ENCODE results near the gene NOS3.

DNA sequence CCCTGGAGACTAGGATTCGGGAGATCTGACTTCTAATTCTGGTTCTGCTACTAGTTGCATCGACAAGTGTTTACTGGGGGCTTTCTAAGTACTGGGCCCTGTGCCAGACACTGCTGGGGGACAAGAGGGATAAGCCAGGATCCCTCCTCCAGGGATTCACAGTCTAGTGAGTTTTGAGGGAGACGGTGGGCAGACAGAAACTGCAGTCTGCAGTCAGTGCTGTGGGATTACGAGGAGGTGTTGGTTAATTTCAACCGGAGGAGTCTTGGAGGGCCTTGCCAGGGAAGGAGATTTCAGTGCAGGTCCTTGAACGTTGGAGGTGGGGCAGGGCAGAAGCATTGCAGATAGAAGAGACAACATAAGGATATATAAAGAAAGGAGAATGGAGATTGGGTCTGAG is 9.2 kb upstream of the NOS3 start:
- TF ChIP-seq, protein P1, sequence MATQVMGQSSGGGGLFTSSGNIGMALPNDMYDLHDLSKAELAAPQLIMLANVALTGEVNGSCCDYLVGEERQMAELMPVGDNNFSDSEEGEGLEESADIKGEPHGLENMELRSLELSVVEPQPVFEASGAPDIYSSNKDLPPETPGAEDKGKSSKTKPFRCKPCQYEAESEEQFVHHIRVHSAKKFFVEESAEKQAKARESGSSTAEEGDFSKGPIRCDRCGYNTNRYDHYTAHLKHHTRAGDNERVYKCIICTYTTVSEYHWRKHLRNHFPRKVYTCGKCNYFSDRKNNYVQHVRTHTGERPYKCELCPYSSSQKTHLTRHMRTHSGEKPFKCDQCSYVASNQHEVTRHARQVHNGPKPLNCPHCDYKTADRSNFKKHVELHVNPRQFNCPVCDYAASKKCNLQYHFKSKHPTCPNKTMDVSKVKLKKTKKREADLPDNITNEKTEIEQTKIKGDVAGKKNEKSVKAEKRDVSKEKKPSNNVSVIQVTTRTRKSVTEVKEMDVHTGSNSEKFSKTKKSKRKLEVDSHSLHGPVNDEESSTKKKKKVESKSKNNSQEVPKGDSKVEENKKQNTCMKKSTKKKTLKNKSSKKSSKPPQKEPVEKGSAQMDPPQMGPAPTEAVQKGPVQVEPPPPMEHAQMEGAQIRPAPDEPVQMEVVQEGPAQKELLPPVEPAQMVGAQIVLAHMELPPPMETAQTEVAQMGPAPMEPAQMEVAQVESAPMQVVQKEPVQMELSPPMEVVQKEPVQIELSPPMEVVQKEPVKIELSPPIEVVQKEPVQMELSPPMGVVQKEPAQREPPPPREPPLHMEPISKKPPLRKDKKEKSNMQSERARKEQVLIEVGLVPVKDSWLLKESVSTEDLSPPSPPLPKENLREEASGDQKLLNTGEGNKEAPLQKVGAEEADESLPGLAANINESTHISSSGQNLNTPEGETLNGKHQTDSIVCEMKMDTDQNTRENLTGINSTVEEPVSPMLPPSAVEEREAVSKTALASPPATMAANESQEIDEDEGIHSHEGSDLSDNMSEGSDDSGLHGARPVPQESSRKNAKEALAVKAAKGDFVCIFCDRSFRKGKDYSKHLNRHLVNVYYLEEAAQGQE (IDR thresholded peaks at IDR 0.05; ENCODE audit: insufficient read depth in 1 of 2, low read depth in 2 of 2, low read length in 2 of 2) = no peak
- TF ChIP-seq FOXP2 (optimal IDR thresholded peaks at IDR 0.05; ENCODE audit: borderline replicate concordance, extremely low read depth, extremely low read length, insufficient read depth) = no peak
- TF ChIP-seq POLR2AphosphoS5 (IDR thresholded peaks at IDR 0.05; ENCODE audit: low read depth, low read length) = no peak
- TF ChIP-seq TAF1 (IDR thresholded peaks at IDR 0.05; ENCODE audit: borderline replicate concordance, insufficient read depth, low read length) = no peak

Data from PFSK-1 (cell line).